Stimulated activated CD4-positive, alpha-beta T cell treated with anti-CD3 and anti-CD28 coated beads, Interleukin-4, amount 100 ng/mL, for 4 hours (primary cell): Measurements from ENCODE around the gene BBS1.
A peak's percentile ranks its signal among the peaks of the same experiment; 100 is the strongest.

Experiments used
- DNase-seq, 2 experiments: peaks; one replicate each; pipeline ENCODE4 v3.0.0-alpha.2; 2020

The BBS1 gene

DNA sequence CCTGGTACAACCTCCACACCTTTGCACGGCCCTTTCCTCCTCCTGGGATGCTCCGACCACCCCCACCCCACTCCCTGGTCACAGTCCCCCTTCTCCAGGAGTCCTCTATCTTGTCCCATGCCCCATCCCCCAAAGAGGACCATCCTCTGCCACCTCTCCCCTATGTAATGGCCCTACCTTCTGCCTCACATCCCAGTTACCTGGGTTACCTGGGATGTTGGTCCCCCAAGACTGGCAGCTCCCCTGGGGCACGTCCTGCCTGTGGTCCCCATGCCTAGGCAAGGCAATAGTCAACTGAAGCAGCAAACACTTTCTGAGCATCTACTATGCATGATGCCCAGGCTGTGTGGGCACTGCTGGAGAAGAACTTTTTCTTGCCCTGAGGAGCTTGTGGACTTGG, 45.0 kb downstream of the BBS1 start:
- DNase-seq: no peak

DNA sequence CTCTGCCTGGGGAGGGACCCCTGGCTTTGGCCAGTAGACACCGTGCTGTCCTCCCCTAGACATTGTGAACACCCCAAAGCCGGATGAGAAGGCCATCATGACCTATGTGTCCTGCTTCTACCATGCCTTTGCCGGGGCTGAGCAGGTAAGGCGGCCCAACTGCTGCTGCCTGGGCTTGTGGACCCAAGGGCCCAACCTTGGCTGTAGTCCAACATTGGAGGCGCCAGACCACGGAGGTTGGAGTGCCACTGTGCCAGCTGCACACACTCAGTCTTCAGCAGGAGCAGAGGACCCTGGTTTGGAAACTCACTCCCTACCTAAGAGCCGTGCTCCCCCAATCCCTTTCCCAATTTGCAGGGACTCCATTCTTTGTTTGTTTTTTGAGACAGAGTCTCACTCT, 45.7 kb downstream of the BBS1 start:
- DNase-seq: no peak

DNA sequence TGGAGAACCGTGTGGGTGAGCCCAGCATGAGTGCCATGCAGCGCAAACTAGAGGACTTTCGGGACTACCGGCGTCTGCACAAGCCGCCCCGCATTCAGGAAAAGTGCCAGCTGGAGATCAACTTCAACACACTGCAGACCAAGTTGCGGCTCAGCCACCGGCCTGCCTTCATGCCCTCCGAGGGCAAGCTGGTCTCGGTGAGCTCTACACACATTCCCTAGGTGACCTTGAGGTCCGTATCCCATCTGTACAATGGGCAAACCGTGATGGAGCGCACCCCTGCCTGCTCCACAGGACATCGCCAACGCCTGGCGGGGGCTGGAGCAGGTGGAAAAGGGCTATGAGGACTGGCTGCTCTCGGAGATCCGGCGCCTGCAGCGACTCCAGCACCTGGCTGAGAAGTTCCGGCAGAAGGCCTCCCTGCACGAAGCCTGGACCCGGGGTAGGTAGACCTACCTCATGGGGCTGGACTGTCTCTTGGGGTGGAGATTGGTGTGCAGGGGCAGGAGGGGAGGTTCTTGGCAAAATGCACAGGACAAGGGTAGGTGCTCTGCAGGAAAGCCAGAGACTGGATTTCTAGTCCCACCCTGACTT, 47.4 kb downstream of the BBS1 start:
- no peak for DNase-seq

DNA sequence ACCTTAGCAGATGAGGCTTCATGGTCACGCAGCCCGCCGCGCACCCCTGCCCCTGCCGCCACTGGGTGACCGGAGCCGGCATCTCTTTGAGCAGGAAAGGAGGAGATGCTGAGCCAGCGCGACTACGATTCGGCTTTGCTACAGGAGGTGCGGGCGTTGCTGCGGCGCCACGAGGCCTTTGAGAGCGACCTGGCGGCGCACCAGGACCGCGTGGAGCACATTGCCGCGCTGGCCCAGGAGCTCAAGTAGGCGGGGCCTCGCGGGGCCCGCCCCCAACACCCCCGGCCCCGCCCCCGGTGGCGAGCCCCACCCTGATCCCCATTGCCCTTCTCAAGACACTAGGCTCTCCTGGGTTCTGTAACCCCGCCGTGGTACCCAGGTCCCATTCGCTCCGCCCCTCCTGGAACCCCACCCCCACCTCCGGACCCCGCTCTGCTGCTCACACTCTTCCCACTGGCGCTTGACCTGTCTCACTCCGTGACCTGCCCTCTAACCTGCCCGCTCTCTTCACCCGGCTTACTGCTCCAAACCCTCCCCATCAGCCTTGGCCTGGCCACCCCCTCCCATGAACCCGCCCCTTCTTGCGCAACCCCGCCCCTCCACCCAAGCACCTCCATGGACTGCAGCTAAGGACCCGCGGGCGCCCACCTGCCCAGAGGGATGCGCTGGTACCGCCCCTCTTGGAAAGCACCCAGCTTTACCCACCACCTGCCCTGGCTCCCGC, 48.9 kb downstream of the BBS1 start:
- peak; percentile 37 to 42 for DNase-seq

DNA sequence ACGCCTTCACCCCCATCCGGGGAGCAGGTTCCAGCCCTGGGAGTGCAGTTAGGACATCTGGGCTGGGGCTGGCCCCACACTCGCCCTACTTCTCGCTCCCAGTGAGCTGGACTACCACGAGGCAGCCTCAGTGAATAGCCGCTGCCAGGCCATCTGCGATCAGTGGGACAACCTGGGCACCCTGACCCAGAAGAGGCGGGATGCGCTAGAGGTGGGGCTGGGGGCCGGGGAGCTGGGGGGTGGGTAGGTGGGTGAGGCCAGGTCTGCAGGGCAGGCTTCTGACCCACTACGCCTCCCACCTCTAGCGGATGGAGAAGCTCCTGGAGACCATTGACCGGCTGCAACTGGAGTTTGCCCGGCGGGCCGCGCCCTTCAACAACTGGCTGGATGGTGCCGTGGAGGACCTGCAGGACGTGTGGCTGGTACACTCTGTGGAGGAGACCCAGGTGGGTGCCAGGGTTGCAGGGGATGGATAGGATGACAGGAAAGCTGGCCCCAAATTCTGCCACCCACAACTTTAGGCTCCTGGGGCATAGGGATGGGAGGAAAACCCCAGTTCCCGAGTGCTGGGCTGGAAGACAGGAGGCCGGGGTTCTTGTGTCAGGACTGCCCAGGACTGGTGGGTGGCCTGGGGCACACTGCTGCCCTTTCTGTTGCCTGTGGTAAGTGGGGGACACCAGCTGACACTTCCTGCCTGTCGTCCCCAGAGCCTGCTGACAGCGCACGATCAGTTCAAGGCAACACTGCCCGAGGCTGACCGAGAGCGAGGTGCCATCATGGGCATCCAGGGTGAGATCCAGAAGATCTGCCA, 49.6 kb downstream of the BBS1 start:
- DNase-seq: no peak

DNA sequence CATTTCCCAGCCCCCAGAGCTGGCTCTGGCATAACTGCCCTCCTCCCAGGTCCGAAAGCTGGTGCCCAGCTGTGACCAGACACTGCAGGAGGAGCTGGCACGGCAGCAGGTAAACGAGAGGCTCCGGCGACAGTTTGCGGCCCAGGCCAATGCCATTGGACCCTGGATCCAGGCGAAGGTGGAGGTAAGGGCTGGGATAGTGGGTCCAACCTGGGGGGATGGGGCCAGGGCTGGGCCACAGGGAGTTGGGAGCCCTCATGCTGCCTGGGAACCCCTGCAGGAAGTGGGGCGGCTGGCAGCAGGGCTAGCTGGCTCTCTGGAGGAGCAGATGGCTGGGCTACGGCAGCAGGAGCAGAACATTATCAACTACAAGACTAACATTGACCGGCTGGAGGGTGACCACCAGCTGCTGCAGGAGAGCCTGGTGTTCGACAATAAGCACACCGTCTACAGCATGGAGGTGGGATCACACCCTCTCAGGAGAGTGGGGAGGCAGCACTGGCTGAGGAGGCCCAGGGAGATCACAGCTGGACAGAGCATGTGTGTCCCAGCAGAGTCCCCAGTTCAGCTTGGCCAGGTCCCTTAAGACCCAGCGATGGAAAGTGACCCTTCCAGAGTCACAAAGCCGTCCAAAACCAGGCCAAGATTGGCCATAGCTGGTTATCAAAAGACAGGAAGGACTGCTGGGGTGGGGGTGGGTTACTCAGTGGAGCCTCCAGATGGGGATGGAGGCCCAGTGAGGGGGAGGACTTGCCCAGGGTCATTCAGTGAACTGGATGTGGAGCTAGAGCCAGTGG, 50.9 kb downstream of the BBS1 start:
- no peak for DNase-seq

DNA sequence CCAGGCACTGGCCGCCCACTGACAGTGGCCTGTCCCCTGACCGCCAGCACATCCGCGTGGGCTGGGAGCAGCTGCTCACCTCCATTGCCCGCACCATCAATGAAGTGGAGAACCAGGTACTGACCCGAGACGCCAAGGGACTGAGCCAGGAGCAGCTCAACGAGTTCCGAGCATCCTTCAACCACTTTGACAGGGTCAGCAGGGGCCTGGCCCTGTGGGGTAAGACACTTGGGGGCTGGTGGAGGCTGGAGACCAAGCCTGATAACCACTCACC, 51.5 kb downstream of the BBS1 start:
- DNase-seq: no peak

DNA sequence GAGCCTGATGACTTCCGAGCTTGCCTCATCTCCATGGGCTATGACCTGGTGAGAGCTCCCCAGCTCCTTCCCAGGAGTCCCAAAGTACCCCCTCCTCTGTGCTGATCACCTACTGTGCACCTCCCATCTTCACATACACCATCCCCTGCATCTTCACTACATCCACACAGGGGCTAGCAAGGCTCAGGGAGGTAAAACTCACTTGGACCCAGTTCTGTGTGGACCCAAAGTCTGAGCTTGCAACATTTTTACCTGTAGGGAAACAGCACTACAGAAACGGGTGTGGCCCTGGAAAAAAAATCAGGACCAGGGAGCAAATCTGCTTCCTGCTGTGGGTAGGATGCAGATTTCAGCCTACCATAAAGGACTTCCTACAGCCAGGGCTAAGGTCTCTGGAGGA, 51.8 kb downstream of the BBS1 start:
- DNase-seq: no peak

DNA sequence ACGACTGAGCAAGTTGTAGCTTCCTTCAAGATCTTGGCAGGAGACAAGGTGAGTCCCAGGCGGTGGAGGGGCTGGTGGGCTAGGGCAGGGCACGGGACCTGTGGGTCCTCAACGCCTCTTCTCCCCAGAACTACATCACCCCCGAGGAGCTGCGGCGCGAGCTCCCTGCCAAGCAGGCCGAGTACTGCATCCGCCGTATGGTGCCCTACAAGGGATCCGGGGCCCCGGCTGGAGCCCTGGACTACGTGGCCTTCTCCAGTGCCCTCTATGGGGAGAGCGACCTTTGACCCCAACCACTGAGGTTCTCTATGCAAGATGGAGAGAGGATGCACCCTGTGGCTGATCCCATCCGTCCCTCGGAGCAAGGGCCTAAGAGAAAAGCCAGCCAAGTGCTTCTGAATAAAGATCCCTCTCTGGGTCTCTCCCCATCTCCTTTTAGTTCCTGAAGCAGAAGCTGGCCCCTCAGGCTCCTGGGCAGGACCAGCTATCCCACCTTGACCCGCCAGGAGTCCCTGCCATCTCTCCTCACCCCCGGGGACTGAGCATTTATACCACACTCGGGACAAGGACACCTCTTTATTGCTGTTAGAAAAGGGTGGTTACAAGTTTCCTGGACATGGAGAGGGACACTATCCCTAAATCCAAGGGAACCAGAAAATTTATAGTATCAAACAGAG, 52.6 kb downstream of the BBS1 start:
- DNase-seq: no peak

DNA sequence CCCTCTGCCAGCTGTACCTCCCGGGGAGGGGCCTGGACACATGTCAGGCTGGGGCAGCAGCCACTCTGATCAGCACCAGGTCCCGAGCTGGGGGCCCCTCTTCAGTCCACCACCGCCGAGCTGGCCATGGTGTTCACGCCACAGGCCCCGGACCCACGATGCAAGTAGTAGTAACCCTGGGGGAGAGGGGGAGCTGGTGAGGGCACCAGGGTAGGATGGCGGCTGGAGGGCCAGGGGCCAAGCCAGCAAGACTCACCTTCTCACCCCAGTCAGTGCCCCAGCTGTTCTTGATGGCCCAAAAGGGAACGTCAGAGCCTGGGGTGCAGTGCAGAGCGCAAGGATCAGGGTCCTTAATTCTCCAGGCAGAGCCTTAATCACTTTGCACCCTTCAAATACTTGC, 53.4 kb downstream of the BBS1 start:
- DNase-seq: no peak

DNA sequence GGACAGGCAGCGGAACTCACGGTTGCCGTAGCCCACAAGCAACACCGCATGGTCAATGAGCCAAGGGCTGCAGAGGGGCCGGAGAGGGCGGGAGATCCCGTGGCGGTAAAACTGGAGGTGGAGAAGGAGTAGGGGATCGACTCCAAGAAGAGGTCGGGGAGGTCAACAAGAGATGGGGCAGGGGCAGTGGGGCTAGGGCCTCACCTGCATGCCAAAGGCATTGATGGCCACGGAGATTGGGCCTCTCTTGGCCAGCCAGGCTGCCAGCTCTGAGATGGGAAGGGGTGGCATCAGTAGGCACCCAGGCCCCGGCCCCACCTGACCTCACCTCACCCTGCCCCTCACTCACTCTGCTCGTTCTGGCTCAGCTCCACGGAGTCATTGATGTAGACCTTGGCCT, 54.1 kb downstream of the BBS1 start:
- DNase-seq: no peak

DNA sequence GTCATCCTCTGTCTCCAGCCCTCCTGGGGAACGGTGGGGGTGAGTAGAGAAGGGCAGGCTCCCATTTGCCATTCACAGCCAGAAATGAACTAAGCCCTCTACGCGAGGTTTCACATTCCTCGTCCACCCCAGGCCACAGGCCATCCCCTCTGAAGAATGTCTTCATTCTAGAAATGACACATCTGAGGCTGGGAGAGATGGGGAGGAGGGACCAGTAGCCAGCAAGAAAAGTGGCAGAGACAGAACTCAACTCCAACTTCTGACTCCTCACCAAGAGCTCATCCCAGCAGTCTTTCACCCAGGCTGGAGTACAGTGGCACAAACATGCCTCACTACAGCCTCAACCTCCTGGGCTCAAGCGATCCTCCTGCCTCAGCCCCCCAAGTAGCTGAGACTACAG, 54.5 kb downstream of the BBS1 start:
- no peak for DNase-seq

DNA sequence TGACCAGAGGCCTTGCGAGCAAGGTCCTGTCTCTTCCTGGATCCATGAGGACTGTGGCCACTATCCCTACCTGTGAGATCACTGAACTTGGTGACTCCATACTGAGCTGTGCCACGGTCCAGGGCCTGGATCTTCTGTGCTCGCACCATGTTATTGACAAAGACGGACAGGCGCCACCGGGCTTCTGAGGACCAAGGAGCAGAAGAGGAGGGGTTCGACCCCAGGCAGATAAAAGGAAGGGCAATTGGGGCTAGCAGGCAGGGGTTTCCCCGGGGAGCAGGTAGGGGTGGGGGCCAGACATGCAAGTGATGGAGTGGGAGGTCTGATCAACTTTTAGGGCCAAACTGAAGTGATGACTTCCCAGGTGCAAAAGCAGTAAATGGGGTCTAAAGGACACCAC, 55.8 kb downstream of the BBS1 start:
- no peak for DNase-seq

DNA sequence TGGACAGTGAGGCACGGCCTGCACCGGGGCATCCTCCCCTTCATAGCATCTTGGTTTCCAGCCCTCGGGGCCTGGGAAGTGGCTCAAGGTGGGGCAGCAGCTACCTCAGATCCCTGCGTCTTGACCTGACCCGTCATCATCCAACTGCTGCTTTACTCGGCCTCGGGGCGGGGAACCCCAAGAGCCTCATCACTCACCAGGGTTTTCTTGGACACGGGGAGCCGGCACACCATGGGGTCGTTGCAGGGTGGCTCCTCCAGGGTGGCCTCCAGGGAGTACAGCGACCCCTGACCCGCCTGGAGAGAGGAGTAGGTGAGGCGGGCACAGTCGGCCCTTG, 57.3 kb downstream of the BBS1 start:
- no peak for DNase-seq

DNA sequence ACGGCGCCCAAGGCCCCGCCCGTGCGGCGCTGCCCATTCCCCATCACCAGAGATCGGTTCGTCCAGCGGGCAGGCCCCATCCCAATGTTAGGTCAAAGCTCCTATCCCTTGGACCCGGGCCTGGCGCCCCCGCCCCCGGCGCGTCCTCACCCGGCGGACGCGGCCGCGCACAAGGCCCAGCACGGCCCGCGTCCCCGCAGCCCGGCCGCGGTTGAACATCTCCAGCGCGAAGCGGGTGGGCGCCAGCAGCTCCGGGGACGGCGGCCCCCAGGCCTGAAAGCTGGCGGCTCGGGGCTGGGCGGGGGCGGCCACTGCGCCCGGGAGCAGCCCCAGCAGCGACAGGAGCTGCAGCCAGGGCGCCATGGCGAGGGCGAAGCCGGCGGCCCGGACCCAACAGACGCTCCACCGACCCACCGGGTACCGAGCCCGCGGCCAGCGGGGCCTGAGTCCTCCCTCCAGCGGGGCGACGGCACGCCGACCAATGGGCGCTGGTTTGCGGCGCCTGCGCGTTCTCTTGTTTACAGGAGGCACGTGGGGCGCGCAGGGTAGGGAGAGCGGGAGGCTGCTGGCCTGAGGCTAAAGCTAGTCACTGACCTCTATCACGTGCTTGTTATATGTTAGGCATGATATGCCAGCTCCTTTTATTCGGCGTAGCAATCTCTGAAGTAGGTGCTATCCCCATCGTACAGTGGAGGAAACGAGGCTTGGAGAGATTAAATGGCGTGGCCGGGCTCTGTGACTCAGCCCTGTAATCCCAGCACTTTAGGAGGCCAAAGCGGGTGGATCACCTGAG, 57.9 kb downstream of the BBS1 start, which contains the start of gene CTSF:
Gene CTSF, minus strand, starts transcription at position 483 of the 793 bp plus-strand sequence. Its CDS starts 120 bp downstream, at position 363.
- DNase-seq: peak; percentile 60 to 73

DNA sequence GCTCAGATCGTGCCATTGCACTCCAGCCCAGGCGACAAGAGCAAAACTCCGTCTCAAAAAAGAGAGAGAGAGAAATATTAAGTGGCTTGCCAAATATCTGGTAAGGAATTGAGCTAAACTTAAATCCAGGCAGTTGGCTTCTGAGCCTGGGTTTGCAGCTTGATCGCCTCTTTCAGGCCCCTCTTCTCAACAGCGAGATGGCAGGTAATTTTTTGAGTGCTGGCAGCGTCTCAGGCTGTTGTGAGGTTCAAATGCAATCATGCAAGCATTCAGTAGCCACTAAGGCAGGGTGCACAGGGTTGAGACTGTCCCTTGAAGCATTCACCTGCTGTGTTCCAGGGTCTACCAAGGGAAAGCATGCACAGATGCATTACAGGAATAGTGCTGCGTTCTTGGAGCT, 58.6 kb downstream of the BBS1 start:
- no peak for DNase-seq

DNA sequence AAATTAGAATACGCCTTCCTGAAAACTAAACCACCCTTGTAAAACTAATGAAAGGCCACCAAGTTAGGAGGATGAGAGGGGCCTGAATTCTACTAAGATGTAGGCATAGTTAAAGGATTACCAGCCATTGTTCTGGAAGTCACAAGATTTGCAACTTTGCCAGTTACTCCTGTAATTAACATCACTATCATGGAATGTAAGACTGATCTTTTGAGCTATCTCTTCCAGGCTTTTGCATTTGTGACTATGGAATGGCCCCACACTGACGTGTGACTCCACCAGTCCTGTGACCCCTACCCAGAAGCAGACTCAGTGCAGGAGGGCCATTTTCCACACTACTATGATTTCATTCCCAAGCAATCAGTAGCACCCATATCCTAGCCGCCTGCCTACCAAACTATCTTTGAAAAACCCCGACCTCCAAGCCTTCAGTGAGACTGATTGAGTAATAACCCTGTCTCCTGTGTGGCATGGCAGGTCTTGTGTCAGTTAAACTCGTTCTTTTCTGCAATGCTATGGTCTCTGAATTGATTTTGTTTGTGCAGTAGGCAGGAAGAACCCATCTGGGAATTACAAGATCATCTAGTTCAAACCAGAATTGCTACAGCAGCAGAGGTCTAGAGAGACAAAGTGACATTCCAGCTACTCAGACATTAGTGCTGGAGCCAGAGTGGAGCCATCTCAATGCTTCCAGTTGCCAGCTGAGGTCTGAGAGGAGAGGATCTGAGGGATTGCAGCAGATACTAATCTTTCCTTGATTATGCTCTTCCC, 59.8 kb downstream of the BBS1 start:
- DNase-seq: no peak

DNA sequence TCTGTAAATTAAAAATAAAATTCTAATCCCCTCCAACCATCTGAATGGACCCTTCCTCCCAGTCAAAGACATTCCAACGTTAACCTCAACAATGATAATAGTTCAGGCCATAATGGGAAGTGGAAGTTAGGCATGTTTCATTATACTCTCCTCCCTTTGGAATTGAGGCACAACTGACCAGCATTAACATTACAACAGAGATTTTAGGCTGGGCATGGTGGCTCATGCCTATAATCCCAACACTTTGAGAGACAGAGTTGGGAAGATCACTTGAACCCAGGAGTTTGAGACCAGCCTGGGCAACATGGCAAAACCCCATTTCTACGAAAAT, 60.4 kb downstream of the BBS1 start:
- no peak for DNase-seq

DNA sequence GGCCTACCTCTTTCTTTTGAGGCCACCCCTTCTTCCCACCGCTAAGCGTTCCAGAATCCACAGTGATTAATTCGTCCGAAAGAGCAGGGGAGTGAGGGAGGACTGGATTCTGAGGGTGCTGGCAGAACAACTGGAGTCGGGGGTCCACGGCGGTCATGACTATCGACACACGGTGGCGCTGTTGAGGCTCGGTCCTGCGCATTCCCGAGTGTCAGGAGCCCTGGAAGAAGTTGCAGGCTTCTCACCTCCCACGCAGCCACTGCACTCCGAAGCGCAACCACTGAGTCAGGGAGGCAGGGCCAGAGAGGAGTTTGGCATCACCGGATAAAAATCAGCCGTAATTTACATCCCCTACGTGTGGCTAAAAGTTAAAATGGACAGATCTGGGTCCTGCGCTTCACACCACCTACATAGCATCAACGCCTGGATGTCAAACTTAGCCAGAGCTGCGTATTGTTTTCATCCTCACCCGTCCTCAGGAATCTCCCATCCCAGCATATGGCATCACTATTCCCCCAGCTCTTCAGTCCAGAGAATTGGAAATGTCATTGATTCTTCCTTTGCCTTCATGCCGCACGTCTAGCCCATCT, 68.7 kb downstream of the BBS1 start:
- DNase-seq: peak; percentile 72 to 82

DNA sequence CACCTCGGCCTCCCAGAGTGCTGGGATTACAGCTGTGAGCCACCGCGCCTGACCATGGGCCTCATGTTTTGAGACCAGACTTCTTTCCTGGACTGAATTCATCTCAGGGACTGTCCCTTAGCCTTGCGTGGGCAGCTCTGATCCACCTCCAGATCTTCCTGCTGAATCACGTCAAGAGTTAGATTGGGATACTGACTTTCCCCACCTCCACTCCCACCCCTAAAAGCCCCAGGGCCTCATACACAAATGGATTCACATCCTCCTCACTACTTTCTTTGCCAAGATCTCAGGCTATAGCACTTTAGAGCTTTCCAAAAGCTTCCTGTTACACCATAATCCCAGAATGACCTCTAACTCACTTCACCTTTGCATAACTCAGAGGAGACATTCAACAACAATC, 70.4 kb downstream of the BBS1 start:
- DNase-seq: no peak

DNA sequence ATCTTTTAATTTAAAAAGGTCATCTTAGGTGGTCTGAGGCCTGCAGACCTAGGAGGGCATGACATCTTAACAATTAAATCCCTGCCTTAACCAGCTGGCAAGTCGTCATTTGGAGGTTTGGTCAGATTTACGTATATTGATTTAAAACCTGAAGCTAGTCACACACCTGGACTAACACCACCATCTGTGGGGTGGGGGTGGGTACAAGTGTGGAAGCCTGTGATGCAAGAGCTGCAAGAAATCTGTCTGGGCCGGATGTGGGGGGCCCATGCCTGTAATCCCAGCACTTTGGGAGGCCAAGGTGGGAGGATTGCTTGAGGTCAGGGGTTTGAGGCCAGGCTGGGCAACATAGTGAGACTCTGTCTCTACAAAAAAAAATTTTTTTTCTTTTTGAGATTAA, 70.8 kb downstream of the BBS1 start:
- no peak for DNase-seq
